MCF 10A (cell line): ENCODE results near the gene SLC9A7. TPM values are rescaled to one million over a fixed set of nuclear protein-coding genes. Genes with fewer than 3 reads are reported as not detected.

Experiments used
- BruUV-seq: library from RNA; stranded (reverse); fragments of 400-500 nt; replicated peaks from 2 replicates; lab custom pipeline; 2021; lab: Mats Ljungman, UMichigan
- CTCF ChIA-PET: fragments of 300-600 bp; sonication (Branson Sonifier 250); formaldehyde crosslinking; extraction: SDS; loops from one replicate; lab custom pipeline; 2021; ENCODE audit warnings: antibody characterized with exemption, inconsistent platforms; lab: Yijun Ruan, JAX
- POLR2A ChIA-PET: fragments of 300-600, 350-650 bp; sonication (Branson Sonifier 250); formaldehyde crosslinking; extraction: SDS; loops from one replicate; lab custom pipeline; 2020; ENCODE audit warnings: antibody characterized with exemption, inconsistent platforms; lab: Yijun Ruan, JAX
- DNase-seq: peaks from one replicate; pipeline ENCODE4 v3.0.0-alpha.2; 2018; ENCODE audit not compliant: unreplicated experiment
- H3K27ac Mint-ChIP-seq: one replicate; pipeline ENCODE4 v1.8.0; 2022; ENCODE audit warnings: mild to moderate bottlenecking, low read depth, mixed read lengths; ENCODE audit not compliant: unreplicated experiment
- H3K27me3 Mint-ChIP-seq: one replicate; pipeline ENCODE4 v1.8.0; 2022; ENCODE audit warnings: mixed read lengths; ENCODE audit not compliant: insufficient read depth, unreplicated experiment
- H3K36me3 Mint-ChIP-seq: one replicate; pipeline ENCODE4 v1.8.0; 2022; ENCODE audit warnings: mild to moderate bottlenecking, moderate library complexity, mixed read lengths; ENCODE audit not compliant: insufficient read depth, unreplicated experiment
- H3K4me1 Mint-ChIP-seq: one replicate; pipeline ENCODE4 v1.8.0; 2022; ENCODE audit warnings: mixed read lengths; ENCODE audit not compliant: insufficient read depth, unreplicated experiment
- H3K4me3 Mint-ChIP-seq: one replicate; pipeline ENCODE4 v1.8.0; 2022; ENCODE audit warnings: mild to moderate bottlenecking, moderate library complexity, mixed read lengths; ENCODE audit not compliant: unreplicated experiment
- H3K9me3 Mint-ChIP-seq: one replicate; pipeline ENCODE4 v1.8.0; 2022; ENCODE audit warnings: mixed read lengths; ENCODE audit not compliant: unreplicated experiment
- CTCF ChIP-seq: fragments of 200-600 bp; IDR thresholded peaks from one replicate; pipeline ENCODE4 v1.8.0; 2022; ENCODE audit warnings: antibody characterized with exemption, mild to moderate bottlenecking; ENCODE audit not compliant: unreplicated experiment
- intact Hi-C: fragments of 100-400 bp; cut with micrococcal nuclease; formaldehyde crosslinking; loops from 2 replicates; pipeline ENCODE4 v1.14.1; 2022
- total RNA-seq: library from RNA; stranded (reverse); gene quantifications from 2 replicates; pipeline ENCODE4 v1.2.3, GENCODE V29; 2022

The SLC9A7 gene
- total RNA-seq, 1 experiment from 2014 or later = 28.3 TPM

- H3K4me1 Mint-ChIP-seq = peaks cover 7% of the 10 kb centered on the region
Observed at GRCh38 chrX:46582325-46582724, 176.6 kb downstream of the SLC9A7 start.

GRCh38 chrX:46580613-46581012 lies 178.3 kb downstream of the SLC9A7 start:
- POLR2A ChIA-PET = no interaction called here
- CTCF ChIA-PET = no interaction called here
- Mint-ChIP-seq H3K9me3 (no peaks in the 10 kb centered on the region), H3K4me3 (no peak overlapping the region), H3K27ac (no peak overlapping the region), H3K27me3 (peaks cover 53% of the 10 kb centered on the region), H3K4me1 (peaks cover 9% of the 10 kb centered on the region), H3K36me3 (no peaks in the 10 kb centered on the region)
- DNase-seq = no peak
- TF ChIP-seq CTCF = no peak
- intact Hi-C loops = loop anchor here (10.0 kb wide), 1 partner anchor 136 kb away; no protein-coding TSS in a partner anchor
- BruUV-seq = no TSS peak

More at GRCh38 chrX:46582325-46582724, 176.6 kb downstream of the SLC9A7 start:
- Mint-ChIP-seq H3K27ac (peak overlapping the region; percentile 32), H3K27me3 (peaks cover 37% of the 10 kb centered on the region), H3K36me3 (no peaks in the 10 kb centered on the region), H3K4me3 (no peak overlapping the region), H3K9me3 (no peaks in the 10 kb centered on the region)
- CTCF ChIA-PET = no interaction called here
- POLR2A ChIA-PET = interaction anchor here (0.8 to 1.4 kb wide), 4 partner anchors 10 to 20 kb away, joined by 3 to 8 read pairs (median 4); no protein-coding TSS in a partner anchor
- BruUV-seq = no TSS peak
- TF ChIP-seq CTCF = no peak
- intact Hi-C loops = loop anchor here (10.0 kb wide), 1 partner anchor 138 kb away; no protein-coding TSS in a partner anchor
- DNase-seq = peak; percentile 26

GRCh38 chrX:46579250-46579649 lies 179.7 kb downstream of the SLC9A7 start:
- H3K4me1 Mint-ChIP-seq = peaks cover 12% of the 10 kb centered on the region
- H3K27ac Mint-ChIP-seq = no peak overlapping the region
- no TSS peak for BruUV-seq
- no peak overlapping the region for H3K4me3 Mint-ChIP-seq
- POLR2A ChIA-PET = interaction anchor here (1.0 kb wide), 1 partner anchor 96 kb away, joined by 3 read pairs; no protein-coding TSS in a partner anchor
- intact Hi-C loops = no loop called here
- DNase-seq = no peak
- CTCF ChIA-PET = interaction anchor here (0.6 to 1.1 kb wide), 3 partner anchors 22 to 455 kb away, joined by 3 read pairs; no protein-coding TSS in a partner anchor
- no peaks in the 10 kb centered on the region for H3K9me3 Mint-ChIP-seq
- H3K36me3 Mint-ChIP-seq = no peaks in the 10 kb centered on the region
- peaks cover 45% of the 10 kb centered on the region for H3K27me3 Mint-ChIP-seq
- TF ChIP-seq CTCF = no peak

GRCh38 chrX:46577221-46578005 lies 181.5 kb downstream of the SLC9A7 start:
- H3K4me1 Mint-ChIP-seq = peaks cover 5% of the 10 kb centered on the region
- no peak overlapping the region for H3K4me3 Mint-ChIP-seq
- intact Hi-C loops = no loop called here
- no peak for DNase-seq
- BruUV-seq = no TSS peak
- no peak overlapping the region for H3K27ac Mint-ChIP-seq
- POLR2A ChIA-PET = interaction anchor here (0.6 kb wide), 1 partner anchor 298 kb away, joined by 3 read pairs; no protein-coding TSS in a partner anchor
- H3K27me3 Mint-ChIP-seq = peaks cover 32% of the 10 kb centered on the region
- TF ChIP-seq CTCF = no peak
- H3K36me3 Mint-ChIP-seq = no peaks in the 10 kb centered on the region
- H3K9me3 Mint-ChIP-seq = no peaks in the 10 kb centered on the region
- CTCF ChIA-PET = interaction anchor here (0.6 to 0.7 kb wide), 4 partner anchors 11 to 747 kb away, joined by 3 to 4 read pairs (median 3); no protein-coding TSS in a partner anchor
